Tibial nerve (tissue), 4 donors: ENCODE results near the gene LGALS9C.
"Not testable (repeated sequence)": the region's sequence is repeated elsewhere in the genome, so short reads cannot be mapped to it uniquely, and the experiment has no call there.

ENCODE experiments used
- EP300 ChIP-seq, 2 donors: sonication (generic); formaldehyde crosslinking; IDR thresholded peaks; one replicate each; pipeline ENCODE4 v1.6.1; 2017; ENCODE audit warnings: antibody characterized with exemption in 2 of 2, mild to moderate bottlenecking in 1 of 2
- TF ChIP-seq, protein P1 (sequence below), 5 experiments: fragments of 200-600 bp in 3 of 5; fragments of 450-650 bp in 2 of 5; sonication (generic) in 3 of 5; IDR thresholded peaks; one replicate each; pipeline ENCODE4 v1.5.1; 2016 to 2019; ENCODE audit warnings: antibody characterized with exemption in 5 of 5, mild to moderate bottlenecking in 3 of 5, moderate library complexity in 2 of 5

DNA sequence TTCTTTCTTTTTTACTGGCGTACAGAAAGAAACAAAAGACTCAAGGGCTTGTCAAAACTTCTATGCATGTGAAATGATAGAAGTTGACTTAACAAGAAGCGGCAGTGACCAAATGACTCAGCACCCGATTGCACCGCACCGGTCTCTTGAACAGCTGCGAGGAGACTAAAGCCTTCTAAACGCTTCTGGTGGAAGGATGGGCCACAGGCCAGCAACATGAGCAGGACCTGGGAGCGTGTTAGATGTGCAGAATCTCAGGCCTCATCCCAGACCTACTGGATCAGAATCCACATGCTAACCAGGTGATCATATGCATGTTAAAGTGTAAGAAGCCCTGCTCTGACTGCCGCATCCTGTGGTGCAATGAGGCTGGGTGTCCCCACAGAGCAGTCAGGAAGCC, 31.1 kb downstream of the LGALS9C start:
- not testable (repeated sequence) for TF ChIP-seq EP300 (IDR thresholded peaks at IDR 0.05)
- TF ChIP-seq, protein P1, sequence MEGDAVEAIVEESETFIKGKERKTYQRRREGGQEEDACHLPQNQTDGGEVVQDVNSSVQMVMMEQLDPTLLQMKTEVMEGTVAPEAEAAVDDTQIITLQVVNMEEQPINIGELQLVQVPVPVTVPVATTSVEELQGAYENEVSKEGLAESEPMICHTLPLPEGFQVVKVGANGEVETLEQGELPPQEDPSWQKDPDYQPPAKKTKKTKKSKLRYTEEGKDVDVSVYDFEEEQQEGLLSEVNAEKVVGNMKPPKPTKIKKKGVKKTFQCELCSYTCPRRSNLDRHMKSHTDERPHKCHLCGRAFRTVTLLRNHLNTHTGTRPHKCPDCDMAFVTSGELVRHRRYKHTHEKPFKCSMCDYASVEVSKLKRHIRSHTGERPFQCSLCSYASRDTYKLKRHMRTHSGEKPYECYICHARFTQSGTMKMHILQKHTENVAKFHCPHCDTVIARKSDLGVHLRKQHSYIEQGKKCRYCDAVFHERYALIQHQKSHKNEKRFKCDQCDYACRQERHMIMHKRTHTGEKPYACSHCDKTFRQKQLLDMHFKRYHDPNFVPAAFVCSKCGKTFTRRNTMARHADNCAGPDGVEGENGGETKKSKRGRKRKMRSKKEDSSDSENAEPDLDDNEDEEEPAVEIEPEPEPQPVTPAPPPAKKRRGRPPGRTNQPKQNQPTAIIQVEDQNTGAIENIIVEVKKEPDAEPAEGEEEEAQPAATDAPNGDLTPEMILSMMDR (IDR thresholded peaks at IDR 0.05): not testable (repeated sequence)
